GM06990 (cell line): ENCODE data around the gene FLYWCH1.

Experiments
- DNase-seq: peaks from one replicate; pipeline ENCODE4 v3.0.0-alpha.2; 2011; ENCODE audit not compliant: insufficient read length; ENCODE audit errors: extremely low read depth
- H3K27me3 ChIP-seq: replicated peaks from 2 replicates; pipeline ENCODE4 v1.6.0; 2011; ENCODE audit warnings: low read length; ENCODE audit not compliant: control insufficient read depth, insufficient read depth
- H3K36me3 ChIP-seq: 2 replicates; pipeline ENCODE4 v1.5.1; 2011; ENCODE audit warnings: low read length; ENCODE audit not compliant: control insufficient read depth, insufficient read depth
- H3K4me3 ChIP-seq: replicated peaks from 2 replicates; pipeline ENCODE4 v1.5.1; 2011; ENCODE audit warnings: low read depth, mild to moderate bottlenecking, control low read depth, low read length
- TF ChIP-seq, protein P1 (sequence below): IDR thresholded peaks from 2 replicates; pipeline ENCODE4 v1.5.1; 2011; ENCODE audit warnings: low read length, control low read depth, mild to moderate bottlenecking, inconsistent platforms; ENCODE audit not compliant: insufficient read depth, poor library complexity, severe bottlenecking

Gene FLYWCH1

DNA sequence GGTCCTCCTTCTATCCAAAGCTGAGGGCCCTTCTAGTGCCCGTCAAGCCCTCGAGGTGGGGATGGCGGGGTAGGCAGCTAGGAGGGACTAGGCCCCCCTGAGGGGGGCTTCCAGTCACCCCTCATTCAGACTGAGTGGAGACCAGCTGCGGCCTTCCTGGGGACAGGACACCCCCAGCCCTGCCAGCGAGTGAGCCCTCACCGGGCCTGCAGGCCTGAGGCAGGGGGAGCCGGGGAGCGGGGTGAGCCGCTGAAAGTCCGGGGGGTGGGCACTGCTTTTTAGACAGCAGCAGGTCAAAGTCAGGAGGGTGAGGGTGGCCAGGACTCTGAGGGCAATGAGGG is 43.7 kb downstream of the FLYWCH1 start:
- TF ChIP-seq, protein P1, sequence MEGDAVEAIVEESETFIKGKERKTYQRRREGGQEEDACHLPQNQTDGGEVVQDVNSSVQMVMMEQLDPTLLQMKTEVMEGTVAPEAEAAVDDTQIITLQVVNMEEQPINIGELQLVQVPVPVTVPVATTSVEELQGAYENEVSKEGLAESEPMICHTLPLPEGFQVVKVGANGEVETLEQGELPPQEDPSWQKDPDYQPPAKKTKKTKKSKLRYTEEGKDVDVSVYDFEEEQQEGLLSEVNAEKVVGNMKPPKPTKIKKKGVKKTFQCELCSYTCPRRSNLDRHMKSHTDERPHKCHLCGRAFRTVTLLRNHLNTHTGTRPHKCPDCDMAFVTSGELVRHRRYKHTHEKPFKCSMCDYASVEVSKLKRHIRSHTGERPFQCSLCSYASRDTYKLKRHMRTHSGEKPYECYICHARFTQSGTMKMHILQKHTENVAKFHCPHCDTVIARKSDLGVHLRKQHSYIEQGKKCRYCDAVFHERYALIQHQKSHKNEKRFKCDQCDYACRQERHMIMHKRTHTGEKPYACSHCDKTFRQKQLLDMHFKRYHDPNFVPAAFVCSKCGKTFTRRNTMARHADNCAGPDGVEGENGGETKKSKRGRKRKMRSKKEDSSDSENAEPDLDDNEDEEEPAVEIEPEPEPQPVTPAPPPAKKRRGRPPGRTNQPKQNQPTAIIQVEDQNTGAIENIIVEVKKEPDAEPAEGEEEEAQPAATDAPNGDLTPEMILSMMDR, result no peak
- Histone ChIP-seq H3K36me3 (no peaks in the 10 kb centered on the region), H3K27me3 (no peaks in the 10 kb centered on the region), H3K4me3 (no peak overlapping the region)
- DNase-seq, result peak; percentile 3

DNA sequence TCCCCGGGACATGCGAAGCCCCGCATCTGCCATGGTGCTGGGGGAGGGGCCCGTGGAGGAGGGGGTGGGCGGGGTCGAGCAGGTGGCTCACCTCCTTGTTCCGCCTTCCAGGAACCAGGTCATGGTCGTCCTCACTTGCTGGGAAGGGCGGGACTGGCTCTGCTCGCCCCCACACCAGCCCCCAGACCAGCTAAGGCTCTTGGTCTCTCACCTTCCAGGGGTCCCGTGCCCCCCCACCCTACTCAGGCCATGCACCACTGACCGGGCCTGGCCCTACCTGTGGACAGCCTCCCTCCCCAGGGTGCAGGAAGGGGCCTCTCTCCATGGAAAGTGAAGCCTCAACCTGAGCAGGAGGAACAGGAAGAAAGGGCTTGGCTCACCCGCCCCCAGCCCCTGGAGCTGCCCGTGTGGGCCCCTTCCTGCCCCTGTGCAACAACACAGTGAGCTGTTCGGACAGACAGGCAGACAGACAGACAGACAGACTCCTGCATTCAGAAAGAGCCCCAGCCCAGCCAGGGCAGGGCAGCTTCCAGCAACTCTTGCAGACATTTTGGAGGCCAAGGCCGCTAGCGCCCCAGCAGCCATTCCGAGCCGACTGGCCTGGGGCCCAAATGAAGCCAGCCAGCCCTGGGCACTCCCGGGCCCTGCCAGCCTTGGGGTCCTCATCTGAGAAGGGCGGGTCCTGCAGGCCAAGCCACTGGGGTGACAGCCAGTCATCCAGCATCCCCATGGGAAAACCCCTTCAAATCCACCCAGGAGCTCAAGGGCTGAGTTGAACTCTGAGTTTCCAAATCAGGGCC is 44.2 kb downstream of the FLYWCH1 start:
- DNase-seq, result peak; percentile 32
- TF ChIP-seq, protein P1, result no peak
- Histone ChIP-seq H3K27me3 (no peaks in the 10 kb centered on the region), H3K4me3 (no peak overlapping the region), H3K36me3 (no peaks in the 10 kb centered on the region)

DNA sequence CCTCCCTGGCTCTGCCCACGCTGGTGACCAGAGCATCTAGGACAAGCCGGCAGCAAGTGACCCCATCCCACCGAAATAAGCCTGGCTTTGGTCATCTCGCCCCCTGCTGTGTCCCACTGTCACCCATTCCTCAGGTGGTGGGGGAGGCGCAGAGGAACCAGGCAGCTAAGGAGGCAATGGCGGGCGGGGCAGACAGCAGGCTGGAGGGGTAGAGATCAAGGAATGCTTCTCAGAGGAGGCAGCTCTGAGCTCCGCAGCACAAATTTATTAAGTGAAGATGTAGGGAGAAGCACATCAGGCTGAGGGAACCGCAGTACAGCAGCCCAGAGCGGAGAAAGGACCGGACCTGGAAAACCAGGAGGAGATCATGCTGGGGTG is 44.8 kb downstream of the FLYWCH1 start:
- Histone ChIP-seq H3K4me3 (no peak overlapping the region), H3K27me3 (no peaks in the 10 kb centered on the region), H3K36me3 (no peaks in the 10 kb centered on the region)
- DNase-seq, result peak; percentile 17
- TF ChIP-seq, protein P1, result no peak

DNA sequence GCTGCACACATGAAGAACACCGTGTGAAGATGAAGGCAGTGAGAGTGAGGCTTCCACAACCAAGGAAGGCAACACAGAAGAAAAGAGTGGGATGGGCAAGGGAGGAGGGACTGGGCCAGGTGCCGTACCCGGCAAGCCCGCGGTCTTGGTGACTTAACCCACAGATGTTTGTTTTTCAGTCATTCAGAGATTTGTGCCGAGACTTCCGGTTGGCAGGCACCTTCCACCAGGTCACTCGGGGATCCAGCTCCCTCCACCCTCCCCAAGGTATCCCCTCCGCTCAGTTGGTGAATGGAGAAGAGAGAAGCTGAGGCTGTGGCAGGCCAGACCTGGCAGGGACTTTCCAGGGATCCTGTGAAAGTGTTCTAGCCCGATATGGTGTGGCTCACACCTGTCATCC is 47.5 kb downstream of the FLYWCH1 start:
- no peak overlapping the region for H3K4me3 ChIP-seq
- TF ChIP-seq, protein P1, result no peak
- DNase-seq, result no peak
- no peaks in the 10 kb centered on the region for H3K27me3 ChIP-seq
- H3K36me3 ChIP-seq, result no peaks in the 10 kb centered on the region

DNA sequence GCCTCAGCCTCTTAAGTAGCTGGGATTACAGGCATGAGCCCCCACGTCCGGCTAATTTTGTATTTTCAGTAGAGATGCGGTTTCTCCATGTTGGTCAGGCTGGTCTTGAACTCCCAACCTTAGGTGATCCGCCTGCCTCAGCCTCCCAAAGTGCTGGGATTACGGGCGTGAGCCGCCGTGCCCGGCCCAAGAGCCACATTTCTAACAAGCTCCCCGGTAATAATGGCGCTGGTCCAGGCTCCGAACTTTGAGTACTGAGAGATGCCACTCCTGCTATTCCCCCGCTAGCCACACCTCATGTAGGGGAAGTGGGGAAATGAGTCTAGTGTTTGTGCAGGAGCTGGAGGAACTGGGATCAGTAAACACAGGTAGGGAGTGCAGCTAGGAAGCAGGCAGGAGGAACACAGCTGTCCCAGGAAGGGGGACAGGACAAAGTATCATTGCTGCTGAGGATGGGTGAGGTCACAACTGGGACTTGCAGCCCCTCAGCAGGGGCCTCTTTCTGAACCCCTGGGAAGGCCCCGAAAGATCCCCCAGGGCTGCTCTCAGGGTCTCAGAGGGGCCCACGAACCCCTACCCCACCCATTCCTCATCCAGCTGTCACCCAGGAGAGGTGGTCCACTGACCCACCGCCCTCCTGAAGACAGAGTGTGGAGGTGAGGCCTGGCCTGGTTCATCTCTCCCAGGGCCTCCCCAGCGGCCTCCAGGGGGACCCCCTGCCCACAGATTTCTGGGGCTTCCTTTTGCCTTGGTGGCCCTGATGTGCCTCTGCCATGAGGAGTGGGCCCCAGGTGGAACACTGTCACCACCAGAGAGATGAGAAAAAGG is 48.7 kb downstream of the FLYWCH1 start:
- H3K36me3 ChIP-seq, result no peaks in the 10 kb centered on the region
- TF ChIP-seq, protein P1, result no peak
- no peaks in the 10 kb centered on the region for H3K27me3 ChIP-seq
- no peak overlapping the region for H3K4me3 ChIP-seq
- DNase-seq, result no peak
